ENCODE measurements around the gene ASB18.

ASB18 gene

GRCh38 chr2:236200378-236200777 is 63.8 kb downstream of the ASB18 start:
- no peak for DNase-seq

GRCh38 chr2:236196366-236196765 is 67.8 kb downstream of the ASB18 start:
- DNase-seq = no peak

- no peak for DNase-seq
These were observed 68.5 kb downstream of the ASB18 start for GRCh38 chr2:236195726-236196125.

- no peak for DNase-seq
These were observed 69.4 kb downstream of the ASB18 start for GRCh38 chr2:236194786-236195185.

- no peak for DNase-seq
These were observed 71.2 kb downstream of the ASB18 start for GRCh38 chr2:236193026-236193425.

GRCh38 chr2:236190674-236191073 is 73.5 kb downstream of the ASB18 start:
- DNase-seq = no peak

GRCh38 chr2:236184701-236185100 is 79.5 kb downstream of the ASB18 start:
- no peak for DNase-seq

- DNase-seq = peak in 1 of 2 donors; percentile 20
These were observed 83.3 kb downstream of the ASB18 start for GRCh38 chr2:236180831-236181453.

GRCh38 chr2:236180076-236180816 is 84.0 kb downstream of the ASB18 start:
- no peak for DNase-seq

- no peak for DNase-seq
These were observed 84.8 kb downstream of the ASB18 start for GRCh38 chr2:236179236-236180075.

- no peak for DNase-seq
These were observed 85.3 kb downstream of the ASB18 start for GRCh38 chr2:236178890-236179235.

GRCh38 chr2:236177967-236178889 is 86.0 kb downstream of the ASB18 start:
- peak in 1 of 2 donors; percentile 10 for DNase-seq

GRCh38 chr2:236177604-236177966 is 86.6 kb downstream of the ASB18 start:
- no peak for DNase-seq

GRCh38 chr2:236176951-236177350 is 87.3 kb downstream of the ASB18 start:
- no peak for DNase-seq

- DNase-seq = no peak
These were observed 87.8 kb downstream of the ASB18 start for GRCh38 chr2:236176417-236176816.

GRCh38 chr2:236175548-236176150 is 88.6 kb downstream of the ASB18 start:
- no peak for DNase-seq

- DNase-seq = no peak
These were observed 90.2 kb downstream of the ASB18 start for GRCh38 chr2:236173729-236174607.

- DNase-seq = no peak
These were observed 91.0 kb downstream of the ASB18 start for GRCh38 chr2:236173036-236173728.

- DNase-seq = no peak
These were observed 91.8 kb downstream of the ASB18 start for GRCh38 chr2:236172255-236173035.

Measured in CD4-positive, alpha-beta T cell treated with Interleukin-4 for 1 hour (primary cell).